ENCODE results near the gene DMAC2.

Gene DMAC2

DNA sequence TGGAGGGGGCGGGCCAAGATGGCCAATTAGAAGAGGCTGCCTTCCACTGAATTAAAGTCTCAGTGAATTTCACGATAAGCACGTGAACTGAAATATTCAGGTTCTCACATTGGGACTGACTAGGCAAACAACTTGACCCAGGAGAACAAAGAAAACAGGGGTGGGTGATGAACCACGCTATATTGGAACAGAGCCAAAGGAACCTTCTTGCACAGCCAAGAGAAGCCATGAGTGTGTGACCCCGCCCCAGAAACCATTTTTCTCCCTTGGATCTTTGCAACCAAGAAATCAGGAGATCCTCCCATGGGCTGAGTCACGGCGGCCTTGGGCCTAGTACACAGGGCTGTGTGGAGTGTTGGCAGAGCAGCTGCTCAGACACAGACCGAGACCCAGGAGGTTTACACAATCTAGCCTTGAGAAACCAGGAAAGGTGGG lies 40.1 kb upstream of the DMAC2 start:
- H3F3A ChIP-seq (ENCODE audit: insufficient read depth) = no peaks in the 10 kb centered on the region
- no peaks in the 10 kb centered on the region for H3K9me3 ChIP-seq (ENCODE audit: insufficient read depth, low read length)
- no peak overlapping the region for H2AFZ ChIP-seq (ENCODE audit: low read depth, low read length, severe bottlenecking)

DNA sequence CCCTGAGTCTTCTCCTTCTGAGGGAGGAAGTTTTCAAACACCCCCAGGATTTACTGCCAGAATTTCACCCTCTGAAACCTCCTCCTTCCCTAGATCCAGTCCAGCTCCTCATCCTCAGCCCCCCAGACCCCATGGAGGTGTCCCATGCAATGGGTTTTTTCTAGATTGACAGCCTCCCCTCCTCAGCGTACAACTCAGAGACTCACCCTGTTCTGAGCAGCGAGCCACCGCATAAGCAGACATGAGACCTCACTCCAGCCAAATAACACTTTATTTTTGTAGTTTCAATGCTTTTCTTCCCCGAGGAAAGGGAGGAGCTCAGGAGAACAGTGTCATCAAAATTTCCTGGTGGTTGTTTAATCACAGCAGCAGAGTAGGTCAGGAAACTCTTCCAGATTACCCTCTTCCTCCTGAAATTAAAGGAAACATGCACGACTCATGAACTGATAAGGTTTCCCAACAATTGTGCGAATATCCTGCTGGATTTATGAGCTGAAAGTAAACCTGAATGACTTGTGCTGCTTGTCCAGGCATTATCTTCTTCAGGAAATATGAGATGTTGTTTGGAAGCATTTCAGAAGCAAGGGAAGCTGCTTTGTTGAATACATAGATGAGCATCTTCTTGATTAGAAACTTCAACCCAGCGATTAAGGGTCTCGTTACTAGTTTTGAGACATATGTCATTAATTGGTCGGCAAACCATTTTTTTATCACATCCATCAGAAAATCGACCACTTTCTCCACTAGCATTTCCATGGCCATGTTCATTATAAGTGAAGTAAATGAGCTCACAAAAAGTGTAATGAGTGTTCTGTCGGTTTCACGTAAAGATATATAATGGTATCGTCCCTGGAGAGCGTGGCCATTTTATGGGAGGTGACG lies 39.4 kb upstream of the DMAC2 start:
- no peaks in the 10 kb centered on the region for H3K79me2 ChIP-seq (ENCODE audit: insufficient read depth, low read length)
- H3K27ac ChIP-seq (ENCODE audit: low read depth, low read length) = no peak overlapping the region
- no peaks in the 10 kb centered on the region for H3K9me3 ChIP-seq (ENCODE audit: insufficient read depth, low read length)
- no peak overlapping the region for H3K4me3 ChIP-seq (ENCODE audit: insufficient read depth, low read length, poor library complexity, severe bottlenecking)
- no peaks in the 10 kb centered on the region for H3K27me3 ChIP-seq (ENCODE audit: low read length)
- H3F3A ChIP-seq (ENCODE audit: insufficient read depth) = no peaks in the 10 kb centered on the region
- H2AFZ ChIP-seq (ENCODE audit: low read depth, low read length, severe bottlenecking) = no peak overlapping the region
- H3K4me2 ChIP-seq (ENCODE audit: low read depth, low read length, poor library complexity, severe bottlenecking) = no peak overlapping the region
- no peak overlapping the region for H3K9ac ChIP-seq (ENCODE audit: low read length)
- no peaks in the 10 kb centered on the region for H3K9me2 ChIP-seq (replicated peaks; ENCODE audit: insufficient read depth, low read length)
- H3K36me3 ChIP-seq (ENCODE audit: low read length) = no peaks in the 10 kb centered on the region
- no peaks in the 10 kb centered on the region for H4K20me1 ChIP-seq (ENCODE audit: low read depth, low read length)
- no peak for TF ChIP-seq EZH2phosphoT487 (conservative IDR thresholded peaks at IDR 0.05; ENCODE audit: low read length)

More for the DNA sequence above, 40.1 kb upstream of the DMAC2 start:
- Histone ChIP-seq H3K4me3 (ENCODE audit: insufficient read depth, low read length, poor library complexity, severe bottlenecking) (no peak overlapping the region), H3K9me2 (replicated peaks; ENCODE audit: insufficient read depth, low read length) (no peaks in the 10 kb centered on the region), H3K4me2 (ENCODE audit: low read depth, low read length, poor library complexity, severe bottlenecking) (no peak overlapping the region), H3K27me3 (ENCODE audit: low read length) (no peaks in the 10 kb centered on the region), H3K36me3 (ENCODE audit: low read length) (no peaks in the 10 kb centered on the region), H3K27ac (ENCODE audit: low read depth, low read length) (no peak overlapping the region), H4K20me1 (ENCODE audit: low read depth, low read length) (no peaks in the 10 kb centered on the region), H3K9ac (ENCODE audit: low read length) (no peak overlapping the region), H3K79me2 (ENCODE audit: insufficient read depth, low read length) (no peaks in the 10 kb centered on the region)
- no peak for TF ChIP-seq EZH2phosphoT487 (conservative IDR thresholded peaks at IDR 0.05; ENCODE audit: low read length)
- no peak for TF ChIP-seq CTCF (IDR thresholded peaks at IDR 0.05; ENCODE audit: insufficient read depth, low read length, poor library complexity, severe bottlenecking)

DNA sequence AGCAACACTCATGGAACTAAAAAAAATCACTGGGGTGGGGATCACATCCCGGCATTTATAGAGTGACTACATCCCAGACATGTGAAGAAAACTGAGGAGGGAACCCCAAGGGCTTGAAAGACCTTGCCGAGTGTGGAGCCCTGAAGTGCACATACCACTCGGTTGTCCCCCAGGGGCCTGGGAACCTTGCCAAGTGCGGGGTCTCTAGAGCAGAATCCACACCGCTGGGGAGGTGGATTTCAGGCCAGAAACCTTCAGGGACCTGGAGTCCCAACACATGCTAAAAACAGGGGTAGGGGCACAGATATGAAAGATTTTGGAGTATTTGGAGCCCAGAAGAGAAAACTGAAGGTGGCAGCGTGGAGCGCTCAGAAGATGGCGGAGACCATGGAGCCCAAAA lies 38.5 kb upstream of the DMAC2 start:
- no peaks in the 10 kb centered on the region for H3K9me3 ChIP-seq (ENCODE audit: insufficient read depth, low read length)
- H3K27me3 ChIP-seq (ENCODE audit: low read length) = no peaks in the 10 kb centered on the region
- no peaks in the 10 kb centered on the region for H3F3A ChIP-seq (ENCODE audit: insufficient read depth)

More for the DNA sequence above, 38.5 kb upstream of the DMAC2 start:
- Histone ChIP-seq H3K27ac (ENCODE audit: low read depth, low read length) (no peak overlapping the region), H2AFZ (ENCODE audit: low read depth, low read length, severe bottlenecking) (no peak overlapping the region), H3K36me3 (ENCODE audit: low read length) (no peaks in the 10 kb centered on the region), H3K79me2 (ENCODE audit: insufficient read depth, low read length) (no peaks in the 10 kb centered on the region), H3K9ac (ENCODE audit: low read length) (no peak overlapping the region), H3K4me3 (ENCODE audit: insufficient read depth, low read length, poor library complexity, severe bottlenecking) (no peak overlapping the region), H3K4me2 (ENCODE audit: low read depth, low read length, poor library complexity, severe bottlenecking) (no peak overlapping the region), H3K9me2 (replicated peaks; ENCODE audit: insufficient read depth, low read length) (no peaks in the 10 kb centered on the region), H4K20me1 (ENCODE audit: low read depth, low read length) (no peaks in the 10 kb centered on the region)
- TF ChIP-seq EZH2phosphoT487 (conservative IDR thresholded peaks at IDR 0.05; ENCODE audit: low read length) (no peak), CTCF (IDR thresholded peaks at IDR 0.05; ENCODE audit: insufficient read depth, low read length, poor library complexity, severe bottlenecking) (no peak)
